Measurements from ENCODE around the gene THSD8. TPM values are rescaled to one million over a fixed set of nuclear protein-coding genes. Genes with fewer than 3 reads are reported as not detected.

THSD8 gene
- total and polyA plus RNA-seq, 2 experiments from 2014 or later = 5.1 TPM; not detected in 1

DNA sequence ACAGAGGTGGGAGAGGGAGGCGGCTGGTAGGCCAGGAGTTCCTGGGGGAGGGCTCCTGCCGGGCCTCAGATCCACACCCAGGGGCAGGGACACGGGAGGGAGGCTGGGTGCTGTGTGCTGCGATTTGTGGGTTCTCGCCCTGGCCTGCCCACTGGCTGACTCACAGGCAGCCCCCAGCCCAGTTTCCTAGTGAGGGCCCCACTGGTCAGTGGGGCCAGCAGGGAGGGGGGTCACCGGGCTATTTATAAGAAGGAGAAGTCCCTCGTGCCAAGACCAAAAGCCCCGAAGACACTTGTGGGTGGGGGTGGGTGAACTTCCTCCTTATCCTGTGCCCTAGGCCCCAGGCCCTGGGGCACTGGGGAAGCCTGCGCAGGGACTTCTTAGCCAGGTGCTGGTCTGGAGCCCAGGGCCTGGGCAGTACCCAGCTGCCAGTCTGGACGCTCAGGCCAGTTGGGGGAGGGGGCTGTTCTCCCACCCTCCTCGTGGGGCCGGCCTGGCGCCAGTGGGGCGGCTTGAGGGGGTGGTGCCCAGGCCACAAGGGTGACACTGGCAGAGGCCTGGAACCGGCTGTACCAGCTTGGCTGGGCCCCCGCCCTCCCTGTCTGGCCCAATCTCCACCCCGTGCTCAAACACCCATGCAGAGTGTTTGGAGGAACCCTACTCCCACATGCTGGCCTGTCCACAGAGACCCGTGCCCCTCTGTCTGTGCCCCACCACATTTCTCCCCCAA, 15.6 kb upstream of the THSD8 start:
- Histone ChIP-seq H4K20me1 (ENCODE audit: insufficient read depth, poor library complexity, severe bottlenecking) (no peaks in the 10 kb centered on the region), H3K36me3 (replicated peaks; ENCODE audit: insufficient read depth, low read depth) (no peaks in the 10 kb centered on the region), H3K27ac (peak overlapping the region; percentile 99), H3K9me3 (ENCODE audit: low read depth) (no peaks in the 10 kb centered on the region), H2AFZ (no peak overlapping the region), H3K4me3 (no peak overlapping the region), H3K4me1 (ENCODE audit: insufficient read depth) (peaks cover 74% of the 10 kb centered on the region), H3K4me2 (peak overlapping the region; percentile 98), H3K27me3 (no peaks in the 10 kb centered on the region), H3K9me2 (replicated peaks; ENCODE audit: insufficient read depth) (no peaks in the 10 kb centered on the region), H3K79me2 (no peaks in the 10 kb centered on the region)
- TF ChIP-seq EZH2 (IDR thresholded peaks at IDR 0.05; ENCODE audit: borderline replicate concordance) (no peak), EZH2phosphoT487 (IDR thresholded peaks at IDR 0.05; ENCODE audit: low read depth, severe bottlenecking, unreplicated experiment) (no peak), CTCF (IDR thresholded peaks at IDR 0.05; ENCODE audit: poor library complexity) (no peak)
- no peak for DNase-seq (ENCODE audit: low spot score)
- 77% methylated on average over 12 of the region's 18 CpGs for WGBS (ENCODE audit: low lambda C conversion rate, missing lambda C conversion rate)

GRCh38 chr19:12786952-12787351, 14.9 kb upstream of the THSD8 start:
- H3K27me3 ChIP-seq = no peaks in the 10 kb centered on the region
- H3K27ac ChIP-seq = peak overlapping the region; percentile 99
- peaks cover 5% of the 10 kb centered on the region for H3K79me2 ChIP-seq
- H2AFZ ChIP-seq = no peak overlapping the region
- TF ChIP-seq EZH2phosphoT487 (IDR thresholded peaks at IDR 0.05; ENCODE audit: low read depth, severe bottlenecking, unreplicated experiment) (no peak), CTCF (IDR thresholded peaks at IDR 0.05; ENCODE audit: poor library complexity) (no peak), EZH2 (IDR thresholded peaks at IDR 0.05; ENCODE audit: borderline replicate concordance) (no peak)
- H3K4me2 ChIP-seq = no peak overlapping the region
- H3K4me1 ChIP-seq (ENCODE audit: insufficient read depth) = peaks cover 74% of the 10 kb centered on the region
- WGBS (ENCODE audit: low lambda C conversion rate, missing lambda C conversion rate) = 97% methylated on average over 3 of the region's 3 CpGs
- DNase-seq (ENCODE audit: low spot score) = no peak
- no peaks in the 10 kb centered on the region for H3K9me3 ChIP-seq (ENCODE audit: low read depth)
- H3K9me2 ChIP-seq (replicated peaks; ENCODE audit: insufficient read depth) = no peaks in the 10 kb centered on the region
- H4K20me1 ChIP-seq (ENCODE audit: insufficient read depth, poor library complexity, severe bottlenecking) = no peaks in the 10 kb centered on the region
- no peaks in the 10 kb centered on the region for H3K36me3 ChIP-seq (replicated peaks; ENCODE audit: insufficient read depth, low read depth)
- H3K4me3 ChIP-seq = no peak overlapping the region

DNA sequence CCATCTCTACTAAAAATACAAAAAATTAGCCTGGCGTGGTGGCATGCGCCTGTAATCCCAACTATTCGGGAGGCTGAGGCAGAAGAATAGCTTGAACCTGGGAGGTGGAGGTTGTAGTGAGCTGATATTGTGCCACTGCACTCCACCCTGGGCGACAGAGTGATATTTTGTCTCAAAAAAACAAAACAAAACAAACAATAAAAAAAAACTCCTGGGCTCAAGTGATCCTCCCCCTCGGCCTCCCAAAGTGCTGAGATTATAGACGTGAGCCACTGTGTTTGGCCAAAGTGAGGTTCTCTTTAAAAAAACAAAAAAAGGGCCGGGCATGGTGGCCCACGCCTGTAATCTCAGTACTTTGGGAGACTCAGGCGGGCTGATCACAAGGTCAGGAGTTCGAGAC, 14.4 kb upstream of the THSD8 start:
- no peak overlapping the region for H2AFZ ChIP-seq
- no peaks in the 10 kb centered on the region for H3K27me3 ChIP-seq
- no peaks in the 10 kb centered on the region for H3K36me3 ChIP-seq (replicated peaks; ENCODE audit: insufficient read depth, low read depth)
- H3K4me2 ChIP-seq = peak overlapping the region; percentile 84
- H3K27ac ChIP-seq = peak overlapping the region; percentile 99
- no peaks in the 10 kb centered on the region for H3K9me2 ChIP-seq (replicated peaks; ENCODE audit: insufficient read depth)
- DNase-seq (ENCODE audit: low spot score) = no peak
- no peak overlapping the region for H3K4me3 ChIP-seq
- peaks cover 10% of the 10 kb centered on the region for H3K79me2 ChIP-seq
- 88% methylated on average over 10 of the region's 10 CpGs for WGBS (ENCODE audit: low lambda C conversion rate, missing lambda C conversion rate)
- no peaks in the 10 kb centered on the region for H3K9me3 ChIP-seq (ENCODE audit: low read depth)
- H3K4me1 ChIP-seq (ENCODE audit: insufficient read depth) = peaks cover 70% of the 10 kb centered on the region
- TF ChIP-seq EZH2phosphoT487 (IDR thresholded peaks at IDR 0.05; ENCODE audit: low read depth, severe bottlenecking, unreplicated experiment) = no peak
- no peak for TF ChIP-seq EZH2 (IDR thresholded peaks at IDR 0.05; ENCODE audit: borderline replicate concordance)
- TF ChIP-seq CTCF (IDR thresholded peaks at IDR 0.05; ENCODE audit: poor library complexity) = no peak
- H4K20me1 ChIP-seq (ENCODE audit: insufficient read depth, poor library complexity, severe bottlenecking) = peaks cover 3% of the 10 kb centered on the region
